Activated naive CD4-positive, alpha-beta T cell treated with anti-CD3 and anti-CD28 coated beads, Interleukin-2, amount 50 U/mL, for 72 hours (primary cell): ENCODE results near the gene CNPY4. TPM values are rescaled to one million over a fixed set of nuclear protein-coding genes. Genes with fewer than 3 reads are reported as not detected.

Experiments
- ATAC-seq, 2 donors: fragments of 150-1000 bp; cut with Tn5 transposase; 2 replicates each; pipeline ENCODE4 v1.10.0; 2021; ENCODE audit warnings: mild to moderate bottlenecking in 2 of 2, moderate library complexity in 2 of 2
- DNase-seq, 2 donors: peaks; one replicate each; pipeline ENCODE4 v3.0.0; 2021 to 2022; ENCODE audit warnings: low spot score in 2 of 2
- H3K27ac Mint-ChIP-seq, 2 donors: one replicate each; pipeline ENCODE4 v1.8.0; 2022; ENCODE audit warnings: mild to moderate bottlenecking in 2 of 2, mixed read lengths in 2 of 2
- H3K36me3 Mint-ChIP-seq, 2 donors: one replicate each; pipeline ENCODE4 v1.8.0; 2022; ENCODE audit warnings: mixed read lengths in 2 of 2
- H3K9me3 Mint-ChIP-seq, 2 donors: one replicate each; pipeline ENCODE4 v1.8.0; 2022; ENCODE audit warnings: mixed read lengths in 2 of 2
- total RNA-seq, 2 donors: library from RNA; stranded (reverse); gene quantifications; one replicate each; pipeline ENCODE4 v1.2.3, GENCODE V29; 2022

Gene CNPY4
- total RNA-seq, 2 donors from 2014 or later = 16.4 to 20.9 TPM

DNA sequence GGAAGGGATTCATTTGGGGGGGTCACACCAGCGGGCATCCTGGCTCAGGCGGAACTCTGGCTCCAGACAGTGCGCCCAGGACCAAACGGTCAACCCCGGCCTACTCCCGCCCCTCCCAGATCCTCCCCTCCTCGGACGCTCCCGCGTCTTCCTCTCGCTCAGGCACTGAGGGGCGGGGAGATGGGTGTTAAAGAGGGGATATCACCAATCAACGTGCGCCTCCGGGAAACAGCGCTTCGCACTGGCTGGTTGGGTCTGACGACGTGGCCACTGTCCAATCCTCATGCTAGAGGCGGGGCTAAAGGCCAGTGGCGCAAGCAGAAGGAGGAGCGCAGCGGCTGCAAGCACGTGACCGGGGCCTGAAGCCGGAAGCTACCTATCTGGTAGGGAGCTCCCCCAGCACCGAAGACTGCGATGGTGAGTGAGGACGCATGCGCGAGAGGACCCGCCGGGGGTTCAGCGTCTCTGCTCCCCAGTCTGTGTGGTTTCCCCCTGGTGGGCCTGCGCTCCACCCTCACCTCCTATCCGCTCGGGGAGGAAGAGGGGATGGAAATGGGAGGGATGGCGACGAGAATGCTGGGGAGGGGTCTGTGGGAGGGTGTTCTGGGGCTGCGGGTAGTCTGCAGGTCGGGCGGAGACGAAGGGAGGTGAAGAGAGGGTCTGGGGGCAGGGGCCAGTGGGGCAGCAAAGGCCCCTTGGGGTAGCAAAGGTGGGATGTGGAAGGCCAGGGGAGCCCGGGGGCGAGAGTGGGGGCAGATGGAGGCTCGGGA lies 29.3 kb downstream of the CNPY4 start, which contains the start of gene LAMTOR4:
Gene LAMTOR4 (plus strand): TSS at position 360 of the 770 bp plus-strand sequence. CDS start 55 bp downstream, at position 415.
- Mint-ChIP-seq H3K27ac (peak within 1 kb of the TSS; percentile 80 to 98), H3K9me3 (no peaks in the 10 kb centered on the region), H3K36me3 (peaks cover 21 to 24% of the 10 kb centered on the region in 2 donors)
- ATAC-seq (peak; percentile 97 to 98), DNase-seq (peak; percentile 96 to 99)

DNA sequence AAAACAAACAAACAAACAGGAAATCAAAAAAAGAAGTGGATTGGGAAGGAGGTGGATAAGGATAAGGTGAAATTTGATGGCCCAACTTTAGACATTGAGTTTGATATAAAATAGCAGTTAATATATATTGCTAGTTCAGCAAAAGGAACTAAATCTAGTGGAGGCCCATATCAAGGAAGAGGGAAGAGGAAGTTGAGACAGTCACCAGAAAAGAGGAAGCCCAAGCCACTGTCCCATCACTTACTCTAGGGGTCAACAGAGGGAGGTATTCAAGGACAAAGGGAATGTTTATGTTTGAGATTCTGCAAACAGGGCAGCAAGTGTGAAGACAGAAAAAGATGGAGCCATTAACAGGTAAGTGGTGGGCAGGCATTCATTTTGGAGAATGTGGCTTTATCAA lies 33.0 kb downstream of the CNPY4 start:
- no peak for ATAC-seq
- no peak for DNase-seq
- Mint-ChIP-seq H3K36me3 (peaks cover 21 to 24% of the 10 kb centered on the region in 2 donors), H3K9me3 (no peaks in the 10 kb centered on the region), H3K27ac (peak overlapping the region; percentile 44 to 50)

DNA sequence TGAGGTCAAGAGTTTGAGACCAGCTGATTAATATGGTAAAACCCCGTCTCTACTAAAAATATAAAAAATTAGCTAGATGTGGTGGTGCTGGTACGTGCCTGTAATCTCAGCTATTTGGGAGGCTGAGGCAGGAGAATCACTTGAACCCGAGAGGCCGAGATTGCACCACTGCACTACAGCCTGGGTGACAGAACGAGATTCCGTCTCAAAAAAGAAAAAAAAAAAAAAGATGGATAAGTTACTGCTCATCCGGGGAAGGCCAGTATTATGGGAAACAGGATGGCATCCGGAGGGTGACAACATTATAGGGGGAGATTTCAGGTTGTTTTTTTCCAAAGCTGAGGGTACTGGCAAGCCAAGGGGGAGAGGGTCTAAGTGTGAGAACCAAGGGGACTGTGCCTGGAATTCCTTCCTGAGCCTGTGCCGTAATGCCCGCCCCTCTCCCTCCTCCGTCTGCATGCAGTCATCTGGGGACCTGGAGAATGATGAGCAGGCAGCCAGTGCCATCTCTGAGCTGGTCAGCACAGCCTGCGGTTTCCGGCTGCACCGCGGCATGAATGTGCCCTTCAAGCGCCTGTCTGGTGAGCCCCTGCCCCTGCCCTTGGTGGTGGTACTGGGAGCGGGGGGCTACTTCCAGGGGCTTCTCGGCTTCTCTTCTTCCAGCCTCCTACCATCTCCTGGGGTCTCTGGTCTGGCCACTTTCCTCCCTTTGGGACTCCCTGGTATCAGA lies 33.7 kb downstream of the CNPY4 start:
- no peak for DNase-seq
- H3K27ac Mint-ChIP-seq = peak overlapping the region; percentile 39 to 44
- H3K9me3 Mint-ChIP-seq = no peaks in the 10 kb centered on the region
- peaks cover 21 to 24% of the 10 kb centered on the region in 2 donors for H3K36me3 Mint-ChIP-seq
- no peak for ATAC-seq

DNA sequence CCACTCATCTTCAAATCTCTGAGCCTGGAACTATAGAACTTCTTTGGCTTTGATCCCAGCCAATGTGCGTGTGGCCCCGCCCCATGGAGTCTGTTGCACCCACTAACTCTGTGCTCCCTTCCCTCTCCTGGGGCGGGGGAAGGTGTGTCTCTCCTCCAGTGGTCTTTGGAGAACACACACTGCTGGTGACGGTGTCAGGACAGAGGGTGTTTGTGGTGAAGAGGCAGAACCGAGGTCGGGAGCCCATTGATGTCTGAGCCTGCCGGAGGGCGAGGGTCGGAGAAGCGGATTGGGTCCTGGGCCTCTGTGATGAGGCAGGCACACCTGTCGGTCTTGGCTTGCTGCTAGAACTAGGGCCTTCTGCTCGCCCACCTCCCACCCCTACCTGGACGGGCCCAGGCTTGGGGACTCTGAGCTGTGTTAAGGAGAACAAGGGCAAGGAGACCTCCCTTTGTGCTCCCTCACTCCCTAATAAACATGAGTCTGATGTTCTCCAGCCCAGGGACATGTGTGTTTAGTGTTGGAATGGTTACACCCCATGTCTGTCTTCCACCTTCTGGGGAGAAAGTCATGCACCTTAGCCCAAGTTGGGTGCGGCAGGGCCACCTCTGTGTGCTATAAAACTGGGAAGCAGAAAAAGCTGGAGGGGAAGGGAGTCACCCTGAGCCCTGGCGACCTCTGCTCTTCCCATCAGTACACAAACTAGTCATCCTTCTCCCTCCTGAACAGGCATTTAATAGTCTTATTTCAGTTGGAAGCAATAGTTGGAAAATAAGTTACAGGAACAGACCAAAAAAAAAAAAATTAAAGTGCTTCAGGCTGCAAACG lies 34.5 kb downstream of the CNPY4 start:
- peak overlapping the region; percentile 39 to 44 for H3K27ac Mint-ChIP-seq
- ATAC-seq (no peak), DNase-seq (no peak)
- H3K9me3 Mint-ChIP-seq = no peaks in the 10 kb centered on the region
- peaks cover 17% of the 10 kb centered on the region in 2 donors for H3K36me3 Mint-ChIP-seq

DNA sequence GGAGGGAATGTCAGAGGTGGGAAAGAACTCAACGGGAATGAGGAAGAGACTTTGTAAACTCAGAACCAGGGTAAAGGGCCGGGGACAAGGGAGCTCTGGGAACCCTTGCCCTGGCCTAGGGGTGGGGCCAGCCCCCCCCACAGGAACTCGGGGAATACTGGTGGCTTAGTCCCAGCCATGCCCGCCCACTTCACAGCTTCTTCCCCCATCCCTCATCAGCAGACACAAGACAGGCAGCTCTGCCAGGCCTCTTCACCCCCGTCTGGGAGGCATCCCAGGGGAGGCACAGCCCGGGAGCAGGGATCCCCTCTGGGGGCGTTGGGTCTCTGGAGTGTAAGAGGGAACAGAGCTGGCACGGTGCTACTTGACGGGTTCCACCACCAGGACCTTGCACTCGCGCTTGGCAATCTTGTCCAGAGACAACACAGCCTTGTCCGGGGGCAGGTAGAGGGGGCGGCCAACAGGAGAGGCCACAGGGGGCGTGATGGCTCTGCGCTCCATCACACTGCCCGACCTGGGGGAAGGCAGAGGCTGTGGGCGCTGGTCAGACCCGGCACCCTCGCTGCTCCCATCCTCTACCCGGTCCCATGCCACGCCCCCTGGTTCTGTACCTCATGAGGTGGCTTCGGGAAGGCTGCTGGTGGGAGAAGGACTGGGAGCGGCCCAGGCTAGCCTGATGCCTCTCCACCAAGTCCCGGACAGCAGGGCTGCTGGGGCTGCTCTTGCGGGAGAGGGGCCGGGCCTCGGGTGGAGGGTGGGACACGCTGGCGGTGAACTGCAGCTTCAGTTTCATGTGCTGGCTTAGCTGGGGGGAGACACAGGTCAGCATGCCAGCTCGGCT lies 35.4 kb downstream of the CNPY4 start:
- DNase-seq (no peak), ATAC-seq (no peak)
- Mint-ChIP-seq H3K27ac (peak overlapping the region in 1 of 2 donors; percentile 90), H3K36me3 (peaks cover 7 to 15% of the 10 kb centered on the region in 2 donors), H3K9me3 (no peaks in the 10 kb centered on the region)

DNA sequence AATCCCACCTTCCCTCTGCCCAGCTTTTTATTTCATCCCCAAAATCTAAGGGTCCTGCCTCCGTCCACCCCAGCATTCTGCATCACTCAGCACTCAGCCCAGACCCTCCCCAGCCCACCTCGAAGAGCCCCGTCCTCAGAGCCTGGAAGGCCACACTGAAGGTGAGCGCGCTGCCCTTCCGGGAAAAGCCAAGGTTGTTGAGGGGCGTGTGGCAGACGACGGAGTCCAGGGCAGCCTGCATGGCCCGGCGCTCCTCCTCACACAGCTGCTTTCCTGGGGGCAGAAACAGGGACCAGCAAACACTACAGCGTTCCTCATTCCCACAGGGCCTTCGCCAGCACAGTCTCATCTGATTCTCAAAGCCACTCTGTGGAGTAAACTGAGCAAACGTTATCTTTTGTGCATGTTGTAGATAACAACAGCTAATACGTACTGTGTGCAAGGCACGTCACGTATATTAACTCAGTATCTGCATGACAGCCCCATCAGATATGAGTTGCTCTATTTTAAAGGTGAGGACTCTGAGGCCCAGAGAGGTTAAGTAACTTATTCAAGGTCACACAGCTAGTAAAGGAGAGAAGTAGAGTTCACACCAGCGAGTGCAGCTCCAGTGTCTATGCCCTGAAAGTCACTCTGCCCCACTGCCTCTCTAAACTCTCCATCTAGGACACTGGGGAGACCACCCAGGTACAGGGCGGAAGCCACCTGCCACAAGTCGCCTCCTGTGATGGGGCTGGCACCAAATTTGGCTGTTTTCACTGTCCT lies 36.3 kb downstream of the CNPY4 start:
- ATAC-seq (no peak), DNase-seq (no peak)
- Mint-ChIP-seq H3K36me3 (peaks cover 0 to 7% of the 10 kb centered on the region in 2 donors), H3K9me3 (no peaks in the 10 kb centered on the region), H3K27ac (peak overlapping the region; percentile 60 to 90)

DNA sequence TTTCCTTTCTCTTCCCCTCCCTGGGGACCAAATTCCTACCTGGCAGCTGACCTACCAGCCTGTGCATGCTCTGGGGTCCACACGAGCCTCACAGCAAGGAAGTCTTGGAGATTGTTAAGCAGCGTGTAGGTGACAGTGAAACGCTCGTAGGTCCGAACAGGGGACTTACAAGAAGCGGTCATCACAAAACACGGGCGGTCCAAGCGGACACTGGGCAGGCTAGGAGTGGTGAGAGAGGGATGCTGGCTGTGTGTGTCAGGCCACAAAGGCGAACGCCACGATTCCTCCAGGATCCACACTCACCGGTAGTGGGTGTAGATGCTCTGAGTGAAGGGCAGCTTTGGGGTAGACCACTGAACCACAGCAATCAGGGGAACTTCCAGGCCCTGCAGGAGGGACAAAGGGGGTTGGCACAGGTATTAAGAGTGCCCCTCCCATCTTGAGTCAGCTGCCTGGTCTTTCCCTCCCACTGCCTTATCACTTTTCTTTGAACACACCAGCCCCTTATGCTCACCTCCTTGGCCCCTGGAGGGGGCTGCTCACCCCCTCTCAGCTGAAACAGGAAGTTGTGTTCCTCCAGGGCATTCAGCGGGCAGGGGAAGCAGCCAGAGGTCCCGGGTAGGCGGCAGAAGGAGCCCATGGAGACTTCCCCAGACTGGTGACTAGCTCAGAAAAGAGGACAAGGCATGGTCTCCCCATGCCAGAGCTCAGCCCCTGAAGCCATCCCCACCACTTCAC lies 37.1 kb downstream of the CNPY4 start:
- DNase-seq (no peak), ATAC-seq (peak; percentile 9 to 18)
- Mint-ChIP-seq H3K27ac (peak overlapping the region; percentile 85 to 90), H3K36me3 (peaks cover 0 to 7% of the 10 kb centered on the region in 2 donors), H3K9me3 (no peaks in the 10 kb centered on the region)

DNA sequence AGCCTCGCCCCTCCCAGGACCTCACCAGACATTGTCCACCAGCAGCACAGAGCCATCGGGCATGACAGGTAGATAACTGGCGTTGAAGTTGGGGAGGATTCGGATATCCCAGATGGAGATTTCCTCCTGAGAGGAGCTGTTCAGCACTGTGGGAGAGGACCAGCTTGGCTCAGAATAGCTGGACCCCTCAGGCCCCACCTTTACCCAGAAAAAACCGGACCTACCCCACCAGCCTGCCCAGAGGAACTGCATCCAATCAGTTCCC lies 37.6 kb downstream of the CNPY4 start:
- Mint-ChIP-seq H3K27ac (peak overlapping the region; percentile 85 to 90), H3K36me3 (peaks cover 0 to 7% of the 10 kb centered on the region in 2 donors), H3K9me3 (no peaks in the 10 kb centered on the region)
- ATAC-seq = no peak
- no peak for DNase-seq

DNA sequence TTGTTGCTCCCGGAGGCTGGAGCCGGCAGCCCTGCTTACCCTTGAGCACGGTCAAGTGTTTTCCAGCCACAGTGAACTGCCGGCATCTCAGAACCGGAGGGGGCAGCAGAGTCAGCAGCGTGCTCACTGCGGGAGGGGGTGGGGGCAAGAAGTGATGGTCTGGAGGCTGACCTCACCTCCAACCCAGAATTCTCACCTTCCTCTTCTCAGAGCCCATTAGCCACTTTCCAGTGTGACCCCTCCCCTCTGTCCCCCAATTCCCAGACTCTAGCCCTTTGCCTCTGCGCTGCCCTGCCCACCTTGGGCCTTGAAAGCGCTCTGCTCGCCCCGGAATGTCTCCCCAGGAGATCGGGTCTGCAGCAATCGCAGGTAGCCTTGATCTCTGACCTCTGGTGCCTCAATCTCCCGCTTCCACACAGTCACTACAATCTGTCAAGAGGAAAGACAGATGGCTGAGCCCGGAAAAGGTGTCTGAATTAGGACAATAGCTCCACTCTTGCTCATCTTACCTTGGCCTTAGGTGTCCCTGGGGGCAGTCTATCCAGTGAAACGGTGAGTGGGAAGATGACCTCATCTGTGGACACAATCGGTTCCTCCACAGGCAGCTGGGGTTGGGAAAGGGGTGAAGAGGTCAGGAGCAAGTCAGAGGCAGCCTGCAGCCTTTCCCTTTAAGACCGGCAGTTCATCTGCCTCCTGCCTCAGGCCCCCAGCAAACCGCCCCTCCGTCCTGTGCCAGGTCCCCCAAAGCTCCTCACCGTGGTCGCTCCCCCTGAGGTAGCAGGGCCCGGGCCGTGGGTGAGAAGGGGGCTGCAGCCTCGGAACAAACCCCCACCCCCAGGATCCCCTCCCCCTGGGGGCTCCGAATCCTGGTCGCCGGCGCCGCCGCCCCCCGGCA lies 38.1 kb downstream of the CNPY4 start:
- ATAC-seq (no peak), DNase-seq (no peak)
- peaks cover 0 to 3% of the 10 kb centered on the region in 2 donors for H3K36me3 Mint-ChIP-seq
- peak overlapping the region; percentile 85 to 90 for H3K27ac Mint-ChIP-seq
- H3K9me3 Mint-ChIP-seq = no peaks in the 10 kb centered on the region

DNA sequence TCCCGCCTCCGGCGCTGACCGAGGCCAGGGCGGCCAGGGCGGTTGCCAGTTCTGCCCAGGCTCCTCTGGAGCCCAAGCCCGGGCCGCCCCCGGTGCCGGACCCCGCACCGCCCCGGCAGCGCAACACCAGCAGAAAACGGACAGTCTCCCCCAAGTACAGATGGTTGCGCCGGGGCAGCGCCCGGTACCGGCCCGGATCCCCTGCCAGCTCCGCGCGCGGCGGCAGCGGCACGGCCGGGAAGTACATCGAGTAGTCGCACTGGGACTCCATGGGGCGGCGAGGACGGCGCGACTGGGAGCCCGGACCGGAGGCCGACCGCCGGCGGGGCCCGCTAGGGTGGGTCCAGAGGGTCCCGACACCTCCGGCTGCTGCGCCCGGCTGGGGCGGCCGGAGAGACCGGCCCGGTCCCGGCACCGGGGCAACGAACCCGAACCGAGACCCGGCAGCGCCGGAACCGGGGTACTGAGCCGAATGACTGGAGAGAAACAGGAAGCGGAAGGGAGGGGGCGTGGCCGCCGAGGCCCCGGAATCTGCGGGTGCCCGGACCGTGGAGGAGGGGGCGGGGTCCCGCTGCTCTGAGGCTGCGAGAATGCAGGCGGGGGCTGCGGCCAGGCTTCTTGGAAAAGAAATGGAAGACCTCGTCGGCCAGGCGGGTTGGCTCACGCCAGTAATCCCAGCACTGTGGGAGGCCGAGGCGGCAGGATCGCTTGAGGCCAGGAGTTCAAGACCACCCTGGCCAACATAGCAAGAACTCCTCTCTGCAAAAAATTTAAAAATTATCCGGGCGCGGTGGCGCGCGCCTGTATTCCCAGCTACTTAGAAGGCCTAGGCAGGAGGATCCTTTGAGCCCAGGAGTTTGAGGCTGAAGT lies 39.0 kb downstream of the CNPY4 start, which contains the start of gene TRAPPC14:
Gene TRAPPC14 (minus strand): TSS at position 495 of the 870 bp plus-strand sequence. CDS start 224 bp downstream, at position 271.
- peak within 1 kb of the TSS; percentile 88 to 90 for H3K27ac Mint-ChIP-seq
- DNase-seq = peak; percentile 89 to 91
- ATAC-seq = peak; percentile 90 to 92
- no peaks in the 10 kb centered on the region for H3K36me3 Mint-ChIP-seq
- H3K9me3 Mint-ChIP-seq = no peaks in the 10 kb centered on the region

DNA sequence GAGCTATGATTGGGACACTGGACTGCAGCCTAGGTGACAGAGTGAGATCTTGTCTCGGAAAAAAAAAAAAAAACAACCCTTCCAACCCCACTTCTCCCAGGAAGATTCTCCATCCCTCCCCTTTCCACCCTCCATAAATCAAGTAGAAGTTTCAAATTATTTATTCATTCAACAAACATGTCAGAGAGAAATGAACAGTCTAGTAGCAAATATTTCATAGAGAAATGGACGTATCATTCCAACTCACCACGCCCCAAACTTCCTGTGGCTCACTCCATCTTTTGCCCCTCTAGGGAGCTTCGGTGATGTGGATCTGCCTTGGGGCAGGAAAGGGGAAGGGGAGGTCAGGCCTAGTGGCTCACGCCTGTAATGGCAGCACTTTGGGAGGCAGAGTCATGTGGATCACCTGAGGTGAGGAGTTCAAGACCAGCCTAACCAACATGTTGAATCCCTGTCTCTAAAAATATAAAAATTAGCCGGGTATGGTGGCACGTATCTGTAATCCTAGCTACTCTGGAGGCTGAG lies 39.7 kb downstream of the CNPY4 start:
- DNase-seq = no peak

DNA sequence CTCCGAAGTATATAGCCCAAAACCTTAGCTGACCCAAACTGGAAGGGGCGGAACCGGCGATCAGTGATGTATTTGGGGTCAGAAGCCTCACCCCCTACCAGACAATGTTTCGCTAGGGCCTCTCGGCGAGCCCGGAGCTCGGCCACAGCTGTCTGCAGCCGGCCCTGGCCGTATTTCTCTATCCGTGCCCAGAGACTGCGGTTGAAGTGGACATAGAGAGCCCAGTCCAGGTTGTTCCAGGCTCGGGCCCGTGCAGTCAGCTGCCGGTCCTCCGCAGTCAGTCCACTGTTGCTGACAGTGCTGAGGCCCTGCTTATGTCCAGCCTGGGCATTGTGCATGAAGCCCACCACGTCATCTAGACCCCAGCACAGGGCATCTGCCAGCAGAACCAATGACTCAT lies 40.6 kb downstream of the CNPY4 start:
- Mint-ChIP-seq H3K9me3 (no peaks in the 10 kb centered on the region), H3K36me3 (no peaks in the 10 kb centered on the region), H3K27ac (peak overlapping the region in 1 of 2 donors; percentile 88)
- DNase-seq = no peak
- ATAC-seq = no peak

More for the DNA sequence above, 39.7 kb downstream of the CNPY4 start:
- no peak for ATAC-seq
- H3K27ac Mint-ChIP-seq = peak overlapping the region; percentile 88
- no peaks in the 10 kb centered on the region for H3K9me3 Mint-ChIP-seq
- H3K36me3 Mint-ChIP-seq = no peaks in the 10 kb centered on the region

DNA sequence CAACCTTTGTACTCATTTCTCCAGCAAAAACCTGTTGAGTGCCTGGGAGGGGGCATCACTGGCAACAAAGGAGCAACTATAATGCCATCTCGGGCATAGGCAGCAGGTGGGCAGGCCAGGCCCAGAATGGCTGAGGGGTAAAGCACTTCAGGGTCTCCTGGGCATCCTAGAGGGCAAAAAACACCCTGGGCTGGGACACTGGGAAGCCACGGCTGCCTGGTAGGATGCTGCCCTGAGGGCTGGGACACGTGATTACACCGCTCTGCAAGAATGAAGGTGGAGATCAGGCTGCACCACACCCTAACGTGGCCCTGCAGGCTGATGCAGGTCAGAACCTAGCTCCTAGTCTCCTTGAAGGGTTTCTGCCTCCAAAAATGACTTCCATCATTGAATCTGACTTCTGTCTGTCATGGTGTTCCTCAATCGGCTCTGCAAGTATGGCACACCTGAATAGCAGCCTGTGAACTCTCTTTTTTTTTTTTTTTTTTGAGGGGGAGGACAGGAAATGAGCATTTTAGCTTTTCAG lies 43.6 kb downstream of the CNPY4 start:
- Mint-ChIP-seq H3K27ac (peak overlapping the region; percentile 66 to 68), H3K9me3 (no peaks in the 10 kb centered on the region), H3K36me3 (no peaks in the 10 kb centered on the region)
- ATAC-seq (no peak), DNase-seq (no peak)
